Type B pancreatic cell (in vitro differentiated cells): ENCODE data around the gene KLHL26. TPM values are rescaled to one million over a fixed set of nuclear protein-coding genes. Genes with fewer than 3 reads are reported as not detected.

Experiments
- DNase-seq: peaks from one replicate; pipeline ENCODE4 v3.0.0; 2021; ENCODE audit warnings: mixed read lengths; ENCODE audit not compliant: unreplicated experiment; ENCODE audit errors: extremely low spot score
- H3K27ac Mint-ChIP-seq: 2 replicates; pipeline ENCODE4 v1.8.0; 2021; ENCODE audit warnings: mild to moderate bottlenecking, mixed read lengths
- H3K27me3 Mint-ChIP-seq: 2 replicates; pipeline ENCODE4 v1.8.0; 2021; ENCODE audit warnings: mixed read lengths
- H3K36me3 Mint-ChIP-seq: 2 replicates; pipeline ENCODE4 v1.8.0; 2021; ENCODE audit warnings: mixed read lengths
- H3K4me1 Mint-ChIP-seq: one replicate; pipeline ENCODE4 v1.8.0; 2021; ENCODE audit warnings: mixed read lengths; ENCODE audit not compliant: unreplicated experiment
- H3K4me3 Mint-ChIP-seq: 2 replicates; pipeline ENCODE4 v1.8.0; 2021; ENCODE audit warnings: mild to moderate bottlenecking, mixed read lengths
- H3K9me3 Mint-ChIP-seq: 2 replicates; pipeline ENCODE4 v1.8.0; 2021; ENCODE audit warnings: mixed read lengths
- CTCF ChIP-seq: fragments of 200-600 bp; sonication (generic); conservative IDR thresholded peaks from 2 replicates; pipeline ENCODE4 v1.5.0; 2021; ENCODE audit warnings: antibody characterized with exemption, mild to moderate bottlenecking
- total RNA-seq: library from RNA; stranded (reverse); gene quantifications from 2 replicates; pipeline ENCODE4 v1.2.1, GENCODE V29; 2021; ENCODE audit warnings: low replicate concordance

KLHL26 gene
- total RNA-seq, 1 donor from 2014 or later = 11.1 TPM

- peaks cover 3% of the 10 kb centered on the region for H3K36me3 Mint-ChIP-seq
Observed at GRCh38 chr19:18605196-18605545, 31.7 kb upstream of the KLHL26 start.

GRCh38 chr19:18605546-18606280 is 31.1 kb upstream of the KLHL26 start:
- peak overlapping the region; percentile 80 for H3K4me3 Mint-ChIP-seq
- peak overlapping the region; percentile 75 for H3K27ac Mint-ChIP-seq
- peaks cover 22% of the 10 kb centered on the region for H3K4me1 Mint-ChIP-seq
- no peaks in the 10 kb centered on the region for H3K9me3 Mint-ChIP-seq
- H3K36me3 Mint-ChIP-seq = peaks cover 3% of the 10 kb centered on the region
- H3K27me3 Mint-ChIP-seq = peaks cover 77% of the 10 kb centered on the region
- no peak for DNase-seq
- no peak for TF ChIP-seq CTCF

More at GRCh38 chr19:18605196-18605545, 31.7 kb upstream of the KLHL26 start:
- Mint-ChIP-seq H3K27ac (peak overlapping the region; percentile 75), H3K4me1 (peaks cover 22% of the 10 kb centered on the region), H3K9me3 (no peaks in the 10 kb centered on the region), H3K27me3 (peaks cover 76% of the 10 kb centered on the region), H3K4me3 (peak overlapping the region; percentile 80)
- TF ChIP-seq CTCF = no peak
- no peak for DNase-seq

GRCh38 chr19:18606281-18607225 is 30.3 kb upstream of the KLHL26 start, which contains the start of gene CRLF1:
CRLF1 (minus strand) TSS chr19:18606799; CDS start chr19:18606656, 143 bp downstream.
- Mint-ChIP-seq H3K9me3 (no peaks in the 10 kb centered on the region), H3K4me3 (peak within 1 kb of the TSS; percentile 80)

GRCh38 chr19:18607226-18608101 is 29.4 kb upstream of the KLHL26 start:
- TF ChIP-seq CTCF = no peak
- no peak overlapping the region for H3K27ac Mint-ChIP-seq
- DNase-seq = no peak
- H3K4me1 Mint-ChIP-seq = peaks cover 28% of the 10 kb centered on the region
- no peaks in the 10 kb centered on the region for H3K9me3 Mint-ChIP-seq
- H3K36me3 Mint-ChIP-seq = peaks cover 6% of the 10 kb centered on the region
- H3K27me3 Mint-ChIP-seq = peaks cover 78% of the 10 kb centered on the region
- H3K4me3 Mint-ChIP-seq = peak overlapping the region; percentile 45

More at GRCh38 chr19:18606281-18607225, 30.3 kb upstream of the KLHL26 start, which contains the start of gene CRLF1:
- peaks cover 28% of the 10 kb centered on the region for H3K4me1 Mint-ChIP-seq
- peaks cover 78% of the 10 kb centered on the region for H3K27me3 Mint-ChIP-seq
- H3K36me3 Mint-ChIP-seq = peaks cover 6% of the 10 kb centered on the region
- no peak for DNase-seq
- TF ChIP-seq CTCF = no peak
- peak within 1 kb of the TSS; percentile 75 for H3K27ac Mint-ChIP-seq
